D721Med (cell line): ENCODE results near the gene TUBB2B.

Source experiments
- DNase-seq: peaks from one replicate; pipeline ENCODE4 v3.0.0; 2011; ENCODE audit warnings: low spot score; ENCODE audit not compliant: insufficient read length
- FAIRE-seq: peaks from 2 replicates; lab custom pipeline; 2011; peaks lifted over from hg19 to GRCh38; lab: Jason Lieb, UNC
- CTCF ChIP-seq: IDR thresholded peaks from 2 replicates; pipeline ENCODE4 v1.5.1; 2012; ENCODE audit warnings: mild to moderate bottlenecking, control low read depth; ENCODE audit not compliant: insufficient read depth; ENCODE audit errors: missing control alignments

The TUBB2B gene

GRCh38 chr6:3208775-3209113 is 18.7 kb downstream of the TUBB2B start:
- TF ChIP-seq CTCF = no peak
- no peak for DNase-seq
- no peak for FAIRE-seq

- FAIRE-seq = no peak
- TF ChIP-seq CTCF = no peak
- DNase-seq = no peak
These were observed 19.2 kb downstream of the TUBB2B start for GRCh38 chr6:3208098-3208774.

DNA sequence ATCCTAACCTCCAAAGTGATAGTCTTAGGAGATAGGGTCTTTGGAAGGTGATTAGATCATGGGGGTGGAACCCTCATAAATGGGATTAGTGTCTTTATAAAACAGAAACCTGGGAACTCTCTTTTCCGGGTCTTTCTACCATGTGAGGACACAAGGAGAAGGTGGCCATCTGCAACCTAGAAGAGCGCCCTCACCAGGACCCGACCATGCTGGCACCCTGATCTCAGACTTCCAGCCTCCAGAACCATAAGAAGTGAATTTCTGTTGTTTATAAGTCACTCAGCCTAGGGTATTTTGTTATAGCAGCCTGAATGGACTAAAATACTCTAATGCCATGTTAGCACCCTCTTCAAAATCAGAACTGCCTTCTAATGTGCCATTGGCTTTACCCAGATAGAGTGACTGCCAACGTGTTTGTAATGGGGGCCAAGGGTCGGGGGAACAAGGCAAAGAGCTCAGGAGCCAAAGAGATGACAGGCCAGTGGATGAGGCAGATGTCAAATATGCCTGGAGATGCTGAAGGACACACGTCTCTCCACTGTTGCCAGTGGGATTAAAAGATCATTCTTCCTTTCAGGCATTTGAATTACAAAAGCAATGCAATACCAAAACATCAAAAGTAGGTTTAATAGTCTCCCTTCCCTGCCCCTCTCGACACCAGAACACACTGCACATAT is 21.0 kb downstream of the TUBB2B start:
- DNase-seq (no peak), FAIRE-seq (no peak)

DNA sequence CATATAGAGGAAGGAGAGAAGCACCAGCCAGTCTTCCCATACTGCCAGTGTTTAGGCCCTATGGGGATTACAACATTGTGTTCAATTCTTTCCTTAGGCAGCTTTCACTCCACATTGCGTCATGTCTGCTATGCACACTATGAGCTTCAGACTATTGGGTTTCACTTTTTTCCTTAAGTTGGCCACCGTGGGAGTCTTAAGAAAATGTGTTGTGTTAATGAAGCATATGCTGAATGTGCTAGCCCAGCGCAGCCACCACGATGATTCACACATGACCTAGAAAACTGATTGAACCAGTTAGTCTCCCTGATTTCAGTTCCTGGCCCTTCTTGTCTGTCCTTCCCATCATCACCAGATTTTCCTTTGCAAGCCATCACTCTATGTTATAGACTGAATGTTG is 21.5 kb downstream of the TUBB2B start:
- no peak for DNase-seq
- TF ChIP-seq CTCF = no peak
- FAIRE-seq = no peak

More for the DNA sequence above, 21.0 kb downstream of the TUBB2B start:
- no peak for TF ChIP-seq CTCF

DNA sequence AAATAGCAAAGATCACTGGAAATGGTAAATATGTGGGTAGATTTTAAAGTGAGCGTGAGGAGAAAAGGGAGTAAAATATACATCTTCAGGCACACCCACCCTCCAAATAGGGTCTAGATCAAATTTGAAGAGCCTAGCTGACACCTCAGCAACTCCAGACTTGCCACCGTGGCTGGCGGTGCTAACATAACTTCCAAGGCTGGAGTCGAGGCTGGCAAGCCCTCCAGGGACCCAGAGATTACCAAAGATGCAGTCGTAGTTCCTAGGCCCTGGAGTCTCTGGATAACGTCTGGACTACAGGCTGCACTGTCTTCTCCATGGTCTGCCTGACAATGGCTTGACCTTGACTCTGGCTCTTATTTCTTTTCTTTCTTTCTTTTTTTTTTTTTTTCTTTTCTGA is 22.5 kb downstream of the TUBB2B start:
- no peak for TF ChIP-seq CTCF

DNA sequence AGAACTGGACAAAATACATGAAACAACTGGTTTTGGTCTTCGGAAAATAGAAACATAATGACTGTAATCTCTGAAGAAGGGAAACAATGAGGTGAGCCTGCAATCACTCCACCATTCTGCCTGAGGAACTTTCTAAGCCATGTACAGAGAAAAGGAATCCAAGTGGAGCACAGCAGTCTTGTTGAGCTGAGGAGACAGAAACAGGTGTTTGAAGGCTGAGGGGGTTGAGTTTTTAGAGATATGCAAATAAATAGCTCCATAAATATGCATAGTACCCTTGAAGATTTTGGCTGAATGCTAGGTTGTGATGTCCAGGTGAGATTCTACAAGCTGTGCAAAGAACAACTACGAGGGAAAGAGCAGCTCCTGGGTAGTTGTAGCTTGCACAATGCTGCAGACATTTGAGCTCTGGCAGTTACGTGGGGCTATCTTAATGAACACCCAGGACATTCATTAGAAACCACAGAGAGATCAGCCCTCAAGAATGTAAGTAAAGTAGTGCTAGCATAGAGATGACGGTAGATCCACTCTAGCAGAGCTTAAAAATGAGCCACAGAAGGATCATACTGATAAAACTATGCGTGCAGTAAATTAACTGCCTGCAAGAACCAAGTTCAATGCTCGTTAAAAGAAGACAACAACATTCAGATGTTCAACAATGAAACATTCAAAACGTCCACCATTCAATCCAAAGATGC is 24.3 kb downstream of the TUBB2B start:
- no peak for FAIRE-seq
- TF ChIP-seq CTCF = no peak
- no peak for DNase-seq

More for the DNA sequence above, 22.5 kb downstream of the TUBB2B start:
- DNase-seq (no peak), FAIRE-seq (no peak)

- FAIRE-seq = no peak
- no peak for TF ChIP-seq CTCF
- DNase-seq = no peak
These were observed 26.1 kb downstream of the TUBB2B start for GRCh38 chr6:3201388-3201787.
